Stimulated activated naive CD8-positive, alpha-beta T cell treated with anti-CD3 and anti-CD28 coated beads, Interleukin-15, amount 100 ng/mL, for 72 hours (primary cell): ENCODE results near the gene TUBB2B.

Experiments
- ATAC-seq: fragments of 150-1000 bp; cut with Tn5 transposase; 2 replicates; pipeline ENCODE4 v1.10.0; 2021; ENCODE audit warnings: mild to moderate bottlenecking, moderate library complexity
- DNase-seq, 2 donors: peaks; one replicate each; pipeline ENCODE4 v3.0.0; 2021 to 2022
- H3K27ac Mint-ChIP-seq, 2 donors: one replicate each; pipeline ENCODE4 v1.8.0; 2022; ENCODE audit warnings: mild to moderate bottlenecking in 2 of 2, mixed read lengths in 2 of 2, moderate library complexity in 2 of 2
- H3K27me3 Mint-ChIP-seq: one replicate; pipeline ENCODE4 v1.8.0; 2022; ENCODE audit warnings: mixed read lengths
- H3K4me1 Mint-ChIP-seq: one replicate; pipeline ENCODE4 v1.8.0; 2022; ENCODE audit warnings: mild to moderate bottlenecking, mixed read lengths
- H3K4me3 Mint-ChIP-seq, 2 donors: one replicate each; pipeline ENCODE4 v1.8.0; 2022; ENCODE audit warnings: mild to moderate bottlenecking in 2 of 2, mixed read lengths in 2 of 2, moderate library complexity in 1 of 2
- H3K9me3 Mint-ChIP-seq, 2 donors: one replicate each; pipeline ENCODE4 v1.8.0; 2022; ENCODE audit warnings: mixed read lengths in 2 of 2

Gene TUBB2B

DNA sequence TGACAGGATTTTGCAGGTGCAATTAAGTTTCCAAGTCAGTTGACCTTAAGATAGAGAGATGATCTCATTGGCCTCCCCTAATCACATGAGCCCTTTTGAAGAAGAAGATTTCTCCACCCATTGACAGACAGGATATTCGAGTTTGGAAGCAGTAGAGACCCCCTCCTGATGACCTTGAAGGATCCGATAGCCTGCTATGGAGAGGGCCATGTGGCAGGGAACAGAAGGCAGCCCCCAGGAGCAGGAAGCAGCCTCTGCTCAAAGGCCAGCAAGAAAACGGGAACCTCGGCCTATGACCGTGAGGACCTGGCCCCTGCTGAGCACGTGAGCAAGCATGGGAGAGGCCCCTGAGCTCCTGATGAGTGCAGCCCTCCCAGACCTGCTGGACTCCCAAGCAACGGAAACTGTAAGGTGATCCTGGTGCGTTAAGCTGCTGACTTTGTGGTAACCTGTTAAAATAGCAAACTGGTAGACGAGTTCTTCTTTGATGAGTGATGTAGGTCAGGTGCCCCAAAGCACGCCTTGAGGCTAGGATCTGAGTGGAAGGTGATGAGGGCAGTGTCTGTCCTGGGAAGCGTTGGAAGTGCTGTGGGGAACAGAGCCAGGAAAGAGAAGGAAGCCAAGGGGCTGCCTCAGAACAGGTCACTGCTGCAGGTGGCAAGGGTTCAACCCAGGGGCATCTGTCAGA, 51.6 kb downstream of the TUBB2B start:
- Mint-ChIP-seq H3K27me3 (peaks cover 14% of the 10 kb centered on the region), H3K9me3 (no peaks in the 10 kb centered on the region), H3K4me3 (no peak overlapping the region), H3K27ac (no peak overlapping the region), H3K4me1 (peaks cover 10% of the 10 kb centered on the region)
- ATAC-seq: no peak
- no peak for DNase-seq
